Measurements from ENCODE around the gene RGS13. TPM values are rescaled to one million over a fixed set of nuclear protein-coding genes. Genes with fewer than 3 reads are reported as not detected.

Gene RGS13
- not detected in 2 replicates for polyA plus RNA-seq (2011; rRNA removed)
- polyA minus RNA-seq (2011; rRNA and poly(A)+ RNA removed), result not detected in 2 replicates

- Histone ChIP-seq H3K36me3 (ENCODE audit: control insufficient read depth, insufficient read depth, low read length) (no peaks in the 10 kb centered on the region), H3K4me3 (ENCODE audit: low read depth, low read length) (no peak within 1 kb of the TSS), H3K27me3 (ENCODE audit: control insufficient read depth, insufficient read depth, low read length) (no peaks in the 10 kb centered on the region)
- DNase-seq (ENCODE audit: low read depth), result no peak
- ChIA-PET CTCF (no interaction called here), POLR2A (no interaction called here)
- no peak for TF ChIP-seq CTCF (IDR thresholded peaks at IDR 0.05; ENCODE audit: insufficient read depth, low read depth, low read length)
Measured at GRCh38 chr1:192635939-192636338, at the start of gene RGS13. RGS13 (plus strand) TSS chr1:192636147; CDS start chr1:192644335, 8,188 bp downstream.

- DNase-seq (ENCODE audit: low read depth), result no peak
- no peaks in the 10 kb centered on the region for H3K27me3 ChIP-seq (ENCODE audit: control insufficient read depth, insufficient read depth, low read length)
- no peak for TF ChIP-seq CTCF (IDR thresholded peaks at IDR 0.05; ENCODE audit: insufficient read depth, low read depth, low read length)
- H3K4me3 ChIP-seq (ENCODE audit: low read depth, low read length), result no peak overlapping the region
- H3K36me3 ChIP-seq (ENCODE audit: control insufficient read depth, insufficient read depth, low read length), result no peaks in the 10 kb centered on the region
- CTCF ChIA-PET, result interaction anchor here (1.2 to 1.9 kb wide), 2 partner anchors 14 to 110 kb away, joined by 6 to 11 read pairs; no protein-coding TSS in a partner anchor
- POLR2A ChIA-PET, result no interaction called here
Measured at GRCh38 chr1:192587386-192588266, 48.3 kb upstream of the RGS13 start.

GRCh38 chr1:192588546-192588945 lies 47.4 kb upstream of the RGS13 start:
- DNase-seq (ENCODE audit: low read depth), result no peak
- no peak for TF ChIP-seq CTCF (IDR thresholded peaks at IDR 0.05; ENCODE audit: insufficient read depth, low read depth, low read length)
- Histone ChIP-seq H3K36me3 (ENCODE audit: control insufficient read depth, insufficient read depth, low read length) (no peaks in the 10 kb centered on the region), H3K27me3 (ENCODE audit: control insufficient read depth, insufficient read depth, low read length) (no peaks in the 10 kb centered on the region), H3K4me3 (ENCODE audit: low read depth, low read length) (no peak overlapping the region)
- CTCF ChIA-PET, result interaction anchor here (0.6 to 4.8 kb wide), 4 partner anchors 9 to 1261 kb away, joined by 3 to 14 read pairs (median 4); no protein-coding TSS in a partner anchor
- POLR2A ChIA-PET, result no interaction called here

GRCh38 chr1:192589813-192590212 lies 46.1 kb upstream of the RGS13 start:
- Histone ChIP-seq H3K4me3 (ENCODE audit: low read depth, low read length) (no peak overlapping the region), H3K27me3 (ENCODE audit: control insufficient read depth, insufficient read depth, low read length) (no peaks in the 10 kb centered on the region), H3K36me3 (ENCODE audit: control insufficient read depth, insufficient read depth, low read length) (no peaks in the 10 kb centered on the region)
- ChIA-PET CTCF (interaction anchor here (1.1 to 4.8 kb wide), 3 partner anchors 9 to 114 kb away, joined by 3 to 14 read pairs (median 3); no protein-coding TSS in a partner anchor), POLR2A (no interaction called here)
- DNase-seq (ENCODE audit: low read depth), result no peak
- TF ChIP-seq CTCF (IDR thresholded peaks at IDR 0.05; ENCODE audit: insufficient read depth, low read depth, low read length), result no peak

- no peak for DNase-seq (ENCODE audit: low read depth)
- no peaks in the 10 kb centered on the region for H3K27me3 ChIP-seq (ENCODE audit: control insufficient read depth, insufficient read depth, low read length)
- CTCF ChIA-PET, result interaction anchor here (0.9 to 4.8 kb wide), 5 partner anchors 9 to 115 kb away, joined by 3 to 14 read pairs (median 4); no protein-coding TSS in a partner anchor
- POLR2A ChIA-PET, result no interaction called here
- H3K36me3 ChIP-seq (ENCODE audit: control insufficient read depth, insufficient read depth, low read length), result no peaks in the 10 kb centered on the region
- H3K4me3 ChIP-seq (ENCODE audit: low read depth, low read length), result no peak overlapping the region
- no peak for TF ChIP-seq CTCF (IDR thresholded peaks at IDR 0.05; ENCODE audit: insufficient read depth, low read depth, low read length)
Measured at GRCh38 chr1:192592517-192592916, 43.4 kb upstream of the RGS13 start.
